Pulmonary artery endothelial cell (primary cell): ENCODE data around the gene TRAF1. TPM values are rescaled to one million over a fixed set of nuclear protein-coding genes. Genes with fewer than 3 reads are reported as not detected.

Experiments used
- DNase-seq: peaks from one replicate; pipeline ENCODE4 v3.0.0-alpha.2; 2011; ENCODE audit warnings: low read depth, low spot score
- total RNA-seq: library from RNA; depleted of rRNA; stranded (reverse); fragments of >200 nt; gene quantifications from 2 replicates; pipeline ENCODE4 v1.2.3, GENCODE V29; 2014

TRAF1 gene
- total RNA-seq, 1 donor from 2014 or later: 1.7 TPM

DNA sequence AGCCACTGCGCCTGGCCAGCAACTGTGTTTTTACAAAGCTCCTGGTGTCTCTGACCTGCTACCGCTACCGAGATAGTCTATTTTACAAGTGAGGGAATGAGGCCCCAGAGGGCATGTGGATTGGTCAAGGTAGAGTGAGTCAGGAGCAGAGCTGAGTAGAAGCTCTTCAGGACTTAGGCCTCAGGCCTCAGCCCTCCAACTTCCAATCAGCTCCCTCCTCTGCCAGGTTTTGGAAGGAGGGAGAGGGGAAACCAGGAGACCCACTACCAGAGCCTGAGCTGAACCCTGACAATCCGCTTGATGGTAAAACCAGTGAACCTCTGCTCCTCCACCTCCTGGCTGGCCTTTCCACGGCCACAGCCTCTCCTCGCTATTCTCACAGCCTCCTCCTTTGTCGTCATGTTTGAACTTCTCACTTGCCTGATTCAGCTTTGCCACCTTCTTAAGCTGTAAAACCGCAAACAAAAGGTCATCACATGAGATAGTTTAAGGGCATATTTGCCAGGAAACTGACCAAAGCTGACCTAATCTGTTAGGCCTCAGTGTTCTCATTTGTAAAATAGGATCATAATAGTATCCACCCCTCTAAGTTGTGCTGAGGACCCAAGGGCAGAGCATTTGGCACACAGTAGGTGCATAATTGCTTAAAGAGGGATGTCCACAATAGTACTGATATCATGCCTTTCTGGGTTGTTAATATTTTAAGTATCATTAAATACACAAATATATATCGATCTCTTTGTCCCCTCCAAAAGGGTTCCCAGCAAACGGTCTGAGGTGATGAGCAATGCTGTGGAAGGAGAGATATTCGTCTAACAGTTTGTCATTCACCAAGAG, 1.7 kb downstream of the TRAF1 start:
- DNase-seq: no peak

DNA sequence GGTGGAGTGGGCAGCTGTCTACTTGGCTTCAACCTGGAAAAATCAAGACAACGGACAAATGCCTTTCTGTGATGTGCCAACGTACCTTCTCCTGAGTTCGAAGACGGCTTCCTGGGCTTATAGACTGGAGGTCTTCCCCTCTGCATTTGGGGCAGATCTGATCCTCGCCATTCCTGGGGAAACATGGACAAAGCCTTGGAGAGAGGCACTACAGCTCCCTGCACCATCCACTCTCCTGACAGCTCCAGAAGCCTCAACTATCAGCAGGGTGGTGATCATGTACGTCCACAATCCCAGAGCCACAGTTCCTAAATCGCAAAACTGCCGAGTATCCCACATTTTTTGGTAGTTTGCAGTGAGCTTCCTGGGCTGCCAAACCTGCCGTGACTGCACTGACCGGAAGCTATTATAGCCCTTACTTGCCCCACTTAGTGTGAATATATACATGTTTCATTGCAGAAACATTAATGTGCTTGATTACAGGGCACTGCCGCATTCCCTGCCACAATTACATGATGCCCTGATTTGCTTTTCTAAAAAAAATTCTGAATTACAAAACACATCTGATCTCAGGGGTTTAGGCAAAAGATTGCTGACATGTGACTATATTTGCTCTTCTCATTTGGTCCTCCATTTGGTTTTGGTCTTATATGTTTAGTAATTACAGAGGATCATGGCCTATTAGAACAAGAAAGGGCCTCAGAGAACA, 2.8 kb downstream of the TRAF1 start:
- no peak for DNase-seq

DNA sequence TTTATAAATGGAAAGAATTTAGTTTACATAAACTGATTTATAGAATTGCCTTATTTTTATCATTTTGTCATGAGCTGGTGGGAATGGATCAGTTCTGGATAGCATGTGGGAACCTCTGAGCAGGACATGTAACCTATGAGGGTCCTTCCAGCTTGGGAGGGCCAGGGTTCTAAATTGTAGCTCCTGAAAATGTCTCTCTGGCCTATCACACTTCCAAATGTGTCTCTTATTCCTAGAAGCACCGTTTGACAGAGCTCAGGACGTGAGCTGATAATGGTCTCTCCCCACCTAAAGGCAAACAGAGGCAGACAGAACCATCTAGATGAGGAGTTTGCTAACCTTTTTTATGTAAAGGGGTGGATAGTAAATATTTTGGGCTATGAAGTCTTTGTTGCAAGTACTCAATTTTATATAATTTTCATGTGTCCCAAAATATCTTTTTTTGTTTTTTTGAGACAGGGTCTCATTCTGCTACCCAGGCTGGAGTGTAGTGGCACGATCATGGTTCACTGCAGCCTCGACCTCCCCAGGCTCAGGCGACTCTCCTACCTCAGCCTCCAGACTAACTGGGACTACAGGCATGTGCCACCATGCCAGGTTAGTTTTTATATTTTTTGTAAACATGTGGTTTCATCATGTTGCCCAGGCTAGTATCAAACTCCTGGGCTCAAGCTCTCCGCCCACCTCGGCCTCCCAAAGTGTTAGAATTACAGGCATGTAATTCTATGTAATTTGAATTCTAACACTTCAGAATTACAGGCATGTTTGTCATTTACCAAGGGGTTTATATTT, 4.0 kb downstream of the TRAF1 start:
- DNase-seq: no peak

DNA sequence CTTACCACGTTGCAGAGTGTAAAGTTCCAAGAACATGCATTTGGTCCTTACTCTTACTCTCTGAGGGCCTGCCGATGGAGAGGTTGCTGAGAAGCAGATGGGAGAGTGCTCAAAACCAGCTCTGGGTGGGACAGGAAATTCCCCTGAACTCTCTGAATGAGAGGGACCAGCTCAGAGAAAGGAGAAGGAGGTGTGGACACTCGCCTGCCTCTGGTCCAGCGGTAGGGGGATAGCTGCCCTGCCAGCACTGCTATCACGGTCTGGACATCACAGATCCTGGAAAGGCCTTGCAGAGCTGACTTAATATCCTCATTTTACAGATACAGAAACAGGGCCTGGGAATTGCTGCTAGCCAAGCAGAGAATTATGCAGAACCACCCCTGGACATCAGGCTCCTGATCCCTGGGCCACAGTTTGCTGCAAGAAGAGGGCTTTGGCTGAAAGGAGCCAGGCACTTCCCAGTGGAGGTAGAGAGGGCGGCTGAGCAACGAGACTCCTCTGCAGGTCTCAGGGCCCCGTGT, 4.9 kb downstream of the TRAF1 start:
- DNase-seq: no peak

GRCh38 chr9:120920806-120921178, 5.8 kb downstream of the TRAF1 start:
- no peak for DNase-seq

- DNase-seq: no peak
Observed at GRCh38 chr9:120919843-120920805, 6.5 kb downstream of the TRAF1 start.

- no peak for DNase-seq
Observed at GRCh38 chr9:120918931-120919842, 7.4 kb downstream of the TRAF1 start.

- no peak for DNase-seq
Observed at GRCh38 chr9:120917929-120918762, 8.4 kb downstream of the TRAF1 start.

GRCh38 chr9:120916991-120917880, 9.4 kb downstream of the TRAF1 start:
- DNase-seq: no peak

- DNase-seq: no peak
Observed at GRCh38 chr9:120916588-120916987, 10.0 kb downstream of the TRAF1 start.

DNA sequence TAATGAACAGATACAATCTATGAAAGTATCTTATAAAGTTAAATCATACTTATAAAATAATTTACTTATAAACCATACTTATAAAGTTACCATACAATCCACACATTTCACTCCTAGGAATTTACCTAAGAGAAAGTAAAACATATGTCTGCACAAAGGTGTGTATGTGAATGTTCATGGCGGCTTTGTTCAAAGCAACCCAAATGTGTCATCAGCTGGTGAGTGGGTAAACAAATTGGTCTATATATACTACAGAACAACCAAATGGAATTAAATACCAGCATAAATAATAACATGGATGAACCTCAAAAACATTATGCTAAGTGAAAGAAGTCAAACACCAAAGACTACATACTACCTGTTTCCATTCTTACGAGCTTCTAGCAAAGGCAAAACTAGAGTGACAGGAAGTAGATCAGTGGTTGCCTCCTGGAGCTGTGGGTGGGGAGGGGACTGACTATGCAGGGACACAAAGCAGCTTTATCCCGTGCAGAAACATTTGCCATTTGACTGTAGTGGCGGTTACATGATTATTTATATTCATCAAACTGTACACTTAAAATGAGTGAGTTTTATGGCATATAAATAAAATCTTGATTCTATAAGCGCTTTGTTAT, 10.6 kb downstream of the TRAF1 start:
- DNase-seq: no peak

GRCh38 chr9:120914953-120915352, 11.6 kb downstream of the TRAF1 start:
- no peak for DNase-seq

DNA sequence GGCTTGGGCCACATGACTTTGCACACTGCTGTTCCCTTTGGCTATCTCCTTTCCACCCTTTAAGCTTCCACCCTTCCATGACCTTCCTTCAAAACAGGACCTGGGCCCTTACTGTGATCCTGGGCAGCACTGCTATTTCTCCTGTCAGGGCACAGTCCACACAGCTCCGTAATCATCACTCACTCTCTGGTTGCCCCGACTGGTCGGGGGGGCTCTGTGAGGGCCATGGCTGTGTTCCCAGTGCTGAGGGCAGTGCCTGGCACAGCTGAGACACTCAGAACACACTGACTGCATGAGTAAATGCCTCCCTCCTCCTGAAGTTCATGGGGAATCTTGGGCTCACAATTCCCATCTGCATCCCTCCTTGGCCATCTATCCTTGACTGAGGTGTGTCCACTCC, 12.2 kb downstream of the TRAF1 start:
- DNase-seq: no peak

DNA sequence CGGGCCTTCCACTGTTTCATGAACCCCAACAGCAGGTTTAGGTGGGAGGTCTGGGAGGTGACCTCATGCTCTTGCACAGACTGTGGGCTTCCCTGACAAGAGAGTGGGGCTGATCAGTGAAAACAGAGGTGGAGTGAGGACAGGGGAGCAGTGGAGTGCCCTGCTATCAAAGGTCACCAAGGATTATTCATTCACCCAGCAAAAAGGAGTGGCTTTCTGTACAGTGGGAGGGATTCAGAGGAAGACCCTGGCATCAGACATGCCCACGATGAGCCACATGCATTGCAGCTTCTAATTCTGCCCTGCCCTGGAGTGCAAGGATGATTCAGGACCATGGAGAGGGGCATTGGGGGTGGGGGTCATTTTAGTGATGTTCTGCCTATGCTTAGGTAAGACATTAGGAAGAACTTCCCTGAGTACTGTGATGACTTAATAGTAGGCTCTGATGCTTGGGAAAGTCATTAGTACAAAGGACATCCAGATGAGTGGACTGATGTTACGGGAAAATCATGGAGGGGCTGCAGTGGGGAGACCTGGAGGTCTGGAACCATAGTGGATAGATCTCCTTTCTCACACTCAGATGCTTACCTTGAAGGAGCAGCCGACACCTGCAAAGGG, 12.8 kb downstream of the TRAF1 start:
- DNase-seq: no peak

DNA sequence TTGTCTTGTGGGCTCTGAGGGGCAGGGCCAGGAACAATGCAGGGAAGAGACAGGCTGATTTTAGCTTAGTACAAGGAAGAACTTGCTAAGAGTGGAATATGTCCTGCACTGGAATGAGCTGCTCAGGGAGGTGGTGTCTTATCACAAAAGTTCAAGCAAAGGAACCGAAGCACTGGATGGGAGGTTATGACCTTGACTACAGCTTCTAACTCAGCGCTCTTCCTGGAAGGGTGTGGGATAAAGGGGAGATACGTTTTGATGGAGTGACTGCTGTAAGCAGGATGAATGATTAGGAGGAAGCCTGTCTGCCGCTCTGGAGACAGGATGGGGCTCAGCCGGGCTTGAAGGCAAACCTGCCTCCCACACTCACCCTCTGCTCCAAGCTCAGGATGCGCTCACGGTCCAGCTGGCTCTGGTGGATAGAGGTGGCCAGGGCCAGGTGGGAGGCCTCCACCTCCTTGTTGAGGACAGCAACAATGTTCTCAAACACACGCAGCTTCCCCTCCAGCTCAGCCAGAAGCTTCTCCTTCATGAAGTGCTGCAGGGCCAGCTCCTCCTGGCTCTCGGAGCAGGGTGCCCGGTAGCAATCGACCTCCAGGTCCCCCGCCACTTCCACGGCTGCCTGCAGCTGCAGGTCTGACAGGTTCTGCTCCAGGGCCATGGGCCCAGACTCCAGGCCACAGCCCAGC, 13.5 kb downstream of the TRAF1 start:
- no peak for DNase-seq

DNA sequence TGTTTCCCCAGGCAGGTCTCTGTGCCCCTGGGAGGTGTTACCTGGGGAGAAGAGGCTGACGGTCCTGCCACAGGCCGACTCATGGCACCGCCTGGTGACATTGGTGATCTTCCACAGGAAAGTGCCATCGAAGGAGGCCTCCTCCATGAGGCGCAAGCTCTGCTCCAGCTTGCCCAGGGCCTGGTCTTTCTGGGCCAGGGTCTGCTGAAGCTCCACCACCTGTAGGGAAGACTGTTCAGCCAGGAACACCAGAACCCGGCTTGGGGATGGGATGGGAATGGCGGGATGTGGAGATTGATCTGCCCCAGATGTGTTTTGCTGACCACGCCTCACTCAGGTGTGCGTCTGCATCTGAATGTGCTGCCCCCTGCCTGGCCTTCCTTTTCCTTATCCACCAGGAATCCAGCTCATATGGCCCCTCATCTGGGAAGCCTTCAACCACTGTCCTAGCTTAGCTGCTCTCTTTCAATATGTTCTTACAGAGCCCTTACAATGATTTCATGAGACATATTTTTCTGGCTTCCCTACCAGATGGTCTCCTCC, 15.2 kb downstream of the TRAF1 start:
- DNase-seq: no peak
